Activated naive CD4-positive, alpha-beta T cell treated with anti-CD3 and anti-CD28 coated beads for 36 hours (primary cell): Measurements from ENCODE around the gene ORAI2. TPM values are rescaled to one million over a fixed set of nuclear protein-coding genes. Genes with fewer than 3 reads are reported as not detected.

Experiments
- CTCF ChIA-PET: fragments of 350-600 bp; sonication (Branson Sonifier 250); formaldehyde crosslinking; loops from one replicate; lab custom pipeline; 2021; ENCODE audit warnings: antibody characterized with exemption; lab: Charles Lee
- DNase-seq: peaks from one replicate; pipeline ENCODE4 v3.0.0-alpha.2; 2020
- H3K27ac Mint-ChIP-seq: one replicate; pipeline ENCODE4 v1.8.0; 2021; ENCODE audit warnings: mild to moderate bottlenecking, mixed read lengths
- H3K27me3 Mint-ChIP-seq: one replicate; pipeline ENCODE4 v1.8.0; 2021; ENCODE audit warnings: low read depth, mixed read lengths
- H3K36me3 Mint-ChIP-seq: one replicate; pipeline ENCODE4 v1.8.0; 2021; ENCODE audit warnings: low read depth, mixed read lengths
- H3K4me1 Mint-ChIP-seq: one replicate; pipeline ENCODE4 v1.8.0; 2021; ENCODE audit warnings: low read depth, mixed read lengths
- H3K4me3 Mint-ChIP-seq: one replicate; pipeline ENCODE4 v1.8.0; 2021; ENCODE audit warnings: mild to moderate bottlenecking, moderate library complexity, mixed read lengths
- H3K9me3 Mint-ChIP-seq: one replicate; pipeline ENCODE4 v1.8.0; 2021; ENCODE audit warnings: mixed read lengths
- intact Hi-C: fragments of 100-400 bp; cut with micrococcal nuclease; formaldehyde crosslinking; loops from one replicate; pipeline ENCODE4 v1.15.1; 2023
- total RNA-seq, 2 experiments: library from RNA; stranded (reverse); gene quantifications; one replicate each; pipeline ENCODE4 v1.2.3, GENCODE V29; 2021

ORAI2 gene
- 10 to 100 TPM; 15.4 to 16.4 TPM for total RNA-seq

DNA sequence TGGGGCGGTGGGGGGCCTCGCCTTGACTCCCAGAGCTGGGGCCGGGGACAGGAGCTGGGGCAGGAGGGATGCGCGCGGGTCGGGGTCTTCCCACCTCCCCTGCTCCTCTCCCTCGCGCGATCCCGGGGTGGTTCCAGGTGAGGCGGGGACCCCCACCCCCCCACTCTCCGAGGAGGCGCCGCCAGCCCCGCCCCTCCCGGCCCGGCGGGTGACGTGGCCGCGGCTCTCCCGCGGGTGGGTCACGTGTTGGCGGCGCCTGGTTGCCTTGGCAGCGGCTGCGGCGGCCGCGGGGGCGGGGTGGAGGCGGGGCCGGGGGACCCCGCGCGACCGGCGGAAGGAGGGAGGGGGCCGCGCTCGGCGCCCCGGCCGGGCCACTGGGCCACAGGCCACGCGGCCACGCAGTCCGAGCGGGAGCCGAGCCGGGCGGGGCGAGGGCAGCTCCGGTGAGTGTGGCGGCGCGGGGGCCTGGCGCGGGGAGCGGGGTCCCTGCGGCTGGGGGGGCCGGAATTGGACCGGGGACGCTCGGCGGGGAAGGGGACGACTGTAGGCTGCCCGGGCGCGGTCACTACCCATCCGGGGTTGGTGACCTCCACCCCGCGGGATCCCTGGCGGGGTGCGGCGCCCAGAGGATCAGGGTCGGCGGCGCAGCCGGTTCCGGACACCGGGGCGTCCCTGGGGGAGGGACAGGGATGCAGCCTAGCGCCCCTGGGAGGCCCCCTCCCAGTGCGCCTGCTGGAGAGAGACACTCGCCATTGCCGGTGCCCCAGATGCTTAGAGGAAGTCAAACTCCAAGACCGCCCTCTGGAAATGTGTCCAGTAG, at the start of gene ORAI2:
ORAI2 (plus strand) TSS at position 357 of the 820 bp plus-strand sequence. CDS start 5,382 bp downstream, outside the sequence.
- CTCF ChIA-PET: interaction anchor here (1.0 to 2.9 kb wide), 5 partner anchors 18 to 34 kb away, joined by 3 to 12 read pairs (median 7); no protein-coding TSS in a partner anchor
- Mint-ChIP-seq H3K4me1 (peaks cover 49% of the 10 kb centered on the region), H3K27me3 (no peaks in the 10 kb centered on the region), H3K9me3 (no peaks in the 10 kb centered on the region), H3K36me3 (peaks cover 3% of the 10 kb centered on the region), H3K4me3 (peak within 1 kb of the TSS; percentile 79), H3K27ac (peak within 1 kb of the TSS; percentile 98)
- intact Hi-C loops: loop anchor here (5.0 to 10.0 kb wide), 2 partner anchors 71 to 911 kb away; partner anchors contain the start of genes DNAJC2 and PSMC2
- peak; percentile 81 for DNase-seq

GRCh38 chr7:102387064-102387463, 46.3 kb upstream of the ORAI2 start:
- intact Hi-C loops: no loop called here
- no peak for DNase-seq
- CTCF ChIA-PET: no interaction called here
- Mint-ChIP-seq H3K27me3 (no peaks in the 10 kb centered on the region), H3K4me1 (no peaks in the 10 kb centered on the region), H3K4me3 (no peak overlapping the region), H3K9me3 (no peaks in the 10 kb centered on the region), H3K27ac (no peak overlapping the region), H3K36me3 (peaks cover 11% of the 10 kb centered on the region)

DNA sequence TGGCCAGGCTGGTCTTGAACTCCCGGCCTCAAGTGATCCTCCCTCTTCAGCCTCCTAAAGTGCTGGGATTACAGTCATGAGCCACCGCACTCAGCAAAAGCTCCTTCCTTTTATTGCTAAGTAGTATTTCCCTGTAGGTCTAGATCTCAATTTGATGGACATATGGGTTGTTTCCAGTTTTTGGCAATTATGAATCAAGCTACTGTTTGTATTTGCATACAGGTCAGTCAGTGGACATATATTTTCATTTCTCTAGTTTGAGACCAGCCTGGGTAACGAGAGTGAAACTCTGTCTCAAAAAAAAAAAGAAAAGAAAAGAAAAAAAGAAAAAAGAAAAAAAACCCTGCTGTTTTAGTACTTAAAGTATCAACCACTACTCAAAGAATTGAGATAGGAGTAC, 43.6 kb upstream of the ORAI2 start:
- CTCF ChIA-PET: interaction anchor here (0.7 to 1.3 kb wide), 3 partner anchors 78 to 117 kb away, joined by 3 to 4 read pairs (median 3); no protein-coding TSS in a partner anchor
- intact Hi-C loops: loop anchor here (1.0 to 2.0 kb wide), 3 partner anchors 106 to 847 kb away; no protein-coding TSS in a partner anchor
- Mint-ChIP-seq H3K4me1 (no peaks in the 10 kb centered on the region), H3K27me3 (no peaks in the 10 kb centered on the region), H3K4me3 (no peak overlapping the region), H3K9me3 (no peaks in the 10 kb centered on the region), H3K36me3 (peaks cover 8% of the 10 kb centered on the region), H3K27ac (no peak overlapping the region)
- no peak for DNase-seq

GRCh38 chr7:102390697-102391484, 42.5 kb upstream of the ORAI2 start:
- H3K27me3 Mint-ChIP-seq: no peaks in the 10 kb centered on the region
- H3K27ac Mint-ChIP-seq: no peak overlapping the region
- intact Hi-C loops: loop anchor here (1.0 to 2.0 kb wide), 3 partner anchors 107 to 848 kb away; no protein-coding TSS in a partner anchor
- H3K36me3 Mint-ChIP-seq: peaks cover 8% of the 10 kb centered on the region
- CTCF ChIA-PET: interaction anchor here (1.1 to 1.9 kb wide), 10 partner anchors 14 to 118 kb away, joined by 3 to 16 read pairs (median 4); no protein-coding TSS in a partner anchor
- peak; percentile 77 for DNase-seq
- no peaks in the 10 kb centered on the region for H3K9me3 Mint-ChIP-seq
- no peak overlapping the region for H3K4me3 Mint-ChIP-seq
- peaks cover 5% of the 10 kb centered on the region for H3K4me1 Mint-ChIP-seq

- intact Hi-C loops: no loop called here
- CTCF ChIA-PET: interaction anchor here (0.6 to 1.9 kb wide), 7 partner anchors 13 to 120 kb away, joined by 3 to 16 read pairs (median 5); no protein-coding TSS in a partner anchor
- no peak overlapping the region for H3K27ac Mint-ChIP-seq
- no peaks in the 10 kb centered on the region for H3K27me3 Mint-ChIP-seq
- H3K36me3 Mint-ChIP-seq: peaks cover 7% of the 10 kb centered on the region
- no peaks in the 10 kb centered on the region for H3K9me3 Mint-ChIP-seq
- no peak overlapping the region for H3K4me3 Mint-ChIP-seq
- no peak for DNase-seq
- peaks cover 11% of the 10 kb centered on the region for H3K4me1 Mint-ChIP-seq
These were observed 41.0 kb upstream of the ORAI2 start for GRCh38 chr7:102392330-102392729.

- H3K27ac Mint-ChIP-seq: no peak overlapping the region
- H3K9me3 Mint-ChIP-seq: no peaks in the 10 kb centered on the region
- H3K27me3 Mint-ChIP-seq: no peaks in the 10 kb centered on the region
- CTCF ChIA-PET: no interaction called here
- intact Hi-C loops: no loop called here
- H3K36me3 Mint-ChIP-seq: peaks cover 9% of the 10 kb centered on the region
- DNase-seq: no peak
- no peak overlapping the region for H3K4me3 Mint-ChIP-seq
- H3K4me1 Mint-ChIP-seq: peaks cover 19% of the 10 kb centered on the region
These were observed 39.9 kb upstream of the ORAI2 start for GRCh38 chr7:102393467-102393866.

DNA sequence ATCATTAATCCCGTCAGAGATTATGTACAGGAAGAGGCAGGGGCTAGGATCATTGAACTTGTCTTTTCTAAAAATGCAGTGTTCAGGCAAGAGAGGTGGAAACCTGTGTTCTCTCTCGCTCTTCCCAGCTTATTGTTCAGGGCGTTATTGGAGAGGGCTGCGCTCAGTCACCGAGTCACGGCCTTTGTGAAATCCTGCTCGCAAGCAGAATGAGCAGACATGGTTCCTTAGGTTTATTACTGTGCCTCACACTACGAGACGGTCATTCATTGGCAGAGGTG, 37.8 kb upstream of the ORAI2 start:
- peak overlapping the region; percentile 91 for H3K4me3 Mint-ChIP-seq
- intact Hi-C loops: no loop called here
- H3K27me3 Mint-ChIP-seq: no peaks in the 10 kb centered on the region
- H3K4me1 Mint-ChIP-seq: peaks cover 19% of the 10 kb centered on the region
- CTCF ChIA-PET: interaction anchor here (0.8 to 1.4 kb wide), 4 partner anchors 9 to 117 kb away, joined by 3 to 7 read pairs (median 4); no protein-coding TSS in a partner anchor
- H3K9me3 Mint-ChIP-seq: no peaks in the 10 kb centered on the region
- peak overlapping the region; percentile 88 for H3K27ac Mint-ChIP-seq
- peaks cover 14% of the 10 kb centered on the region for H3K36me3 Mint-ChIP-seq
- no peak for DNase-seq

- Mint-ChIP-seq H3K4me1 (peaks cover 19% of the 10 kb centered on the region), H3K27me3 (no peaks in the 10 kb centered on the region), H3K4me3 (peak within 1 kb of the TSS; percentile 91), H3K36me3 (peaks cover 17% of the 10 kb centered on the region), H3K9me3 (no peaks in the 10 kb centered on the region), H3K27ac (peak within 1 kb of the TSS; percentile 88)
- intact Hi-C loops: loop anchor here (1.0 to 2.0 kb wide), 5 partner anchors 30 to 112 kb away; partner anchors contain the start of genes ALKBH4 and LRWD1
- peak; percentile 91 for DNase-seq
- CTCF ChIA-PET: interaction anchor here (0.6 to 1.4 kb wide), 7 partner anchors 9 to 117 kb away, joined by 3 to 7 read pairs (median 3); partner anchors contain the start of genes ALKBH4 and LRWD1
These were observed 37.3 kb upstream of the ORAI2 start, which contains the start of gene PRKRIP1 for GRCh38 chr7:102395873-102396709. TSS of gene PRKRIP1 (plus strand) at chr7:102396363. CDS start at chr7:102396412, 49 bp downstream.

DNA sequence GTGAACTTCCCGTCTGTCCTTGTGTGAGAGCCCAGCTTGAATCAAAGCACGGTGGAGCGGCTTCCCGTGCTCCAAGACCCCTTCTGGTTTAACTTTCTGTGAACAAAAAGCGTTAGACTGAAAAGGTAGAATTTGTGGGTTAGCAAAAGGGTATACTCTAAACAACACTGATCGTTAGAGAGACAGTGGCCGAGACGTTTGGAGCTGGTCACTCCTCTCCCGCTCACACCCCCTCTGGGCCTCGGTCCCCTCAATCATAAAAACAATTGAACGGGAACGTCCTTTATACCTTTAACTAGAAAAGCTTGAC, 36.7 kb upstream of the ORAI2 start:
- CTCF ChIA-PET: interaction anchor here (0.6 to 1.0 kb wide), 5 partner anchors 16 to 68 kb away, joined by 3 to 5 read pairs (median 3); partner anchors contain the start of genes ALKBH4 and LRWD1
- Mint-ChIP-seq H3K4me1 (peaks cover 19% of the 10 kb centered on the region), H3K27me3 (no peaks in the 10 kb centered on the region), H3K9me3 (no peaks in the 10 kb centered on the region), H3K4me3 (peak overlapping the region; percentile 91), H3K27ac (peak overlapping the region; percentile 88), H3K36me3 (peaks cover 18% of the 10 kb centered on the region)
- intact Hi-C loops: loop anchor here (1.0 to 2.0 kb wide), 5 partner anchors 30 to 112 kb away; partner anchors contain the start of genes ALKBH4 and LRWD1
- DNase-seq: no peak

GRCh38 chr7:102398543-102398942, 34.8 kb upstream of the ORAI2 start:
- peaks cover 19% of the 10 kb centered on the region for H3K4me1 Mint-ChIP-seq
- no peak overlapping the region for H3K27ac Mint-ChIP-seq
- no peaks in the 10 kb centered on the region for H3K27me3 Mint-ChIP-seq
- DNase-seq: no peak
- no peak overlapping the region for H3K4me3 Mint-ChIP-seq
- CTCF ChIA-PET: interaction anchor here (0.6 to 1.4 kb wide), 3 partner anchors 40 to 68 kb away, joined by 3 to 5 read pairs (median 5); no protein-coding TSS in a partner anchor
- H3K9me3 Mint-ChIP-seq: no peaks in the 10 kb centered on the region
- intact Hi-C loops: no loop called here
- peaks cover 16% of the 10 kb centered on the region for H3K36me3 Mint-ChIP-seq

GRCh38 chr7:102400360-102400759, 33.0 kb upstream of the ORAI2 start:
- H3K4me1 Mint-ChIP-seq: peaks cover 23% of the 10 kb centered on the region
- intact Hi-C loops: no loop called here
- peaks cover 22% of the 10 kb centered on the region for H3K36me3 Mint-ChIP-seq
- H3K4me3 Mint-ChIP-seq: no peak overlapping the region
- H3K9me3 Mint-ChIP-seq: no peaks in the 10 kb centered on the region
- H3K27ac Mint-ChIP-seq: peak overlapping the region; percentile 2
- H3K27me3 Mint-ChIP-seq: no peaks in the 10 kb centered on the region
- CTCF ChIA-PET: interaction anchor here (1.3 kb wide), 1 partner anchor 15 kb away, joined by 3 read pairs; no protein-coding TSS in a partner anchor
- DNase-seq: no peak
